Duodenal mucosa (tissue), 2 donors: ENCODE results near the gene TMEM116.
A peak's percentile ranks its signal among the peaks of the same experiment; 100 is the strongest.
"Not testable (repeated sequence)": the region's sequence is repeated elsewhere in the genome, so short reads cannot be mapped to it uniquely, and the experiment has no call there.

Source experiments
- H3K27ac ChIP-seq: one replicate; pipeline ENCODE4 v1.7.0; 2013; ENCODE audit warnings: low read depth, low read length
- H3K27me3 ChIP-seq, 2 donors: one replicate each; pipeline ENCODE4 v1.7.0; 2013; ENCODE audit warnings: low read length in 2 of 2, control low read depth in 1 of 2; ENCODE audit not compliant: insufficient read depth in 2 of 2, control insufficient read depth in 1 of 2
- H3K36me3 ChIP-seq, 2 donors: one replicate each; pipeline ENCODE4 v1.7.0; 2013; ENCODE audit warnings: low read length in 2 of 2, control low read depth in 1 of 2; ENCODE audit not compliant: insufficient read depth in 2 of 2, control insufficient read depth in 1 of 2
- H3K4me1 ChIP-seq, 2 donors: one replicate each; pipeline ENCODE4 v1.7.0; 2013; ENCODE audit warnings: low read length in 2 of 2, control low read depth in 1 of 2; ENCODE audit not compliant: insufficient read depth in 2 of 2, control insufficient read depth in 1 of 2
- H3K4me3 ChIP-seq, 2 donors: one replicate each; pipeline ENCODE4 v1.7.0; 2013; ENCODE audit warnings: low read length in 2 of 2, low read depth in 1 of 2
- H3K9ac ChIP-seq, 2 donors: one replicate each; pipeline ENCODE4 v1.7.0; 2013; ENCODE audit warnings: low read length in 2 of 2, low read depth in 1 of 2
- H3K9me3 ChIP-seq, 2 donors: one replicate each; pipeline ENCODE4 v1.7.0; 2013; ENCODE audit warnings: low read length in 2 of 2, control low read depth in 1 of 2; ENCODE audit not compliant: control insufficient read depth in 1 of 2

TMEM116 gene

GRCh38 chr12:111995782-111996480, 17.0 kb downstream of the TMEM116 start:
- no peaks in the 10 kb centered on the region for H3K27me3 ChIP-seq
- no peak overlapping the region for H3K27ac ChIP-seq
- H3K4me3 ChIP-seq: no peak overlapping the region
- H3K9me3 ChIP-seq: no peaks in the 10 kb centered on the region
- H3K4me1 ChIP-seq: peaks cover 18 to 24% of the 10 kb centered on the region in 2 donors
- no peak overlapping the region for H3K9ac ChIP-seq
- H3K36me3 ChIP-seq: no peaks in the 10 kb centered on the region

GRCh38 chr12:111994211-111995111, 18.5 kb downstream of the TMEM116 start:
- not testable (repeated sequence) for H3K27ac ChIP-seq, H3K9me3 ChIP-seq
- H3K4me3 ChIP-seq: peak overlapping the region; percentile 49 to 62

GRCh38 chr12:111993292-111994150, 19.4 kb downstream of the TMEM116 start:
- H3K27ac ChIP-seq: no peak overlapping the region
- H3K36me3 ChIP-seq: no peaks in the 10 kb centered on the region
- no peaks in the 10 kb centered on the region for H3K27me3 ChIP-seq
- H3K9me3 ChIP-seq: no peaks in the 10 kb centered on the region
- H3K4me3 ChIP-seq: peak overlapping the region in 1 of 2 donors; percentile 62
- no peak overlapping the region for H3K9ac ChIP-seq
- H3K4me1 ChIP-seq: peaks cover 23 to 24% of the 10 kb centered on the region in 2 donors

More at GRCh38 chr12:111994211-111995111, 18.5 kb downstream of the TMEM116 start:
- H3K36me3 ChIP-seq, H3K27me3 ChIP-seq: not testable (repeated sequence)
- Histone ChIP-seq H3K9ac (peak overlapping the region in 1 of 2 donors; percentile 20), H3K4me1 (peaks cover 23 to 24% of the 10 kb centered on the region in 2 donors)

- Histone ChIP-seq H3K27ac (no peak overlapping the region), H3K4me3 (no peak overlapping the region), H3K9me3 (no peaks in the 10 kb centered on the region), H3K4me1 (peaks cover 23 to 24% of the 10 kb centered on the region in 2 donors), H3K9ac (no peak overlapping the region), H3K27me3 (no peaks in the 10 kb centered on the region), H3K36me3 (no peaks in the 10 kb centered on the region)
Observed at GRCh38 chr12:111992464-111992863, 20.5 kb downstream of the TMEM116 start.

- Histone ChIP-seq H3K4me1 (peaks cover 23 to 24% of the 10 kb centered on the region in 2 donors), H3K27ac (no peak overlapping the region), H3K36me3 (no peaks in the 10 kb centered on the region), H3K9me3 (no peaks in the 10 kb centered on the region), H3K27me3 (no peaks in the 10 kb centered on the region), H3K9ac (no peak overlapping the region), H3K4me3 (no peak overlapping the region)
Observed at GRCh38 chr12:111991946-111992345, 21.0 kb downstream of the TMEM116 start.

- Histone ChIP-seq H3K9ac (no peak overlapping the region), H3K27ac (no peak overlapping the region), H3K4me1 (peaks cover 23 to 24% of the 10 kb centered on the region in 2 donors), H3K36me3 (no peaks in the 10 kb centered on the region), H3K9me3 (no peaks in the 10 kb centered on the region), H3K4me3 (no peak overlapping the region), H3K27me3 (no peaks in the 10 kb centered on the region)
Observed at GRCh38 chr12:111991535-111991934, 21.4 kb downstream of the TMEM116 start.

- H3K36me3 ChIP-seq: no peaks in the 10 kb centered on the region
- H3K9ac ChIP-seq: no peak overlapping the region
- no peaks in the 10 kb centered on the region for H3K4me1 ChIP-seq
- no peak overlapping the region for H3K27ac ChIP-seq
- H3K4me3 ChIP-seq: no peak overlapping the region
- no peaks in the 10 kb centered on the region for H3K9me3 ChIP-seq
- H3K27me3 ChIP-seq: no peaks in the 10 kb centered on the region
Observed at GRCh38 chr12:111984820-111985219, 28.1 kb downstream of the TMEM116 start.

GRCh38 chr12:111981987-111982386, 31.0 kb downstream of the TMEM116 start:
- no peak overlapping the region for H3K4me3 ChIP-seq
- H3K27ac ChIP-seq: no peak overlapping the region
- no peaks in the 10 kb centered on the region for H3K4me1 ChIP-seq

GRCh38 chr12:111980598-111980997, 32.4 kb downstream of the TMEM116 start:
- Histone ChIP-seq H3K27ac (no peak overlapping the region), H3K36me3 (no peaks in the 10 kb centered on the region), H3K4me1 (no peaks in the 10 kb centered on the region), H3K9me3 (no peaks in the 10 kb centered on the region), H3K27me3 (no peaks in the 10 kb centered on the region), H3K4me3 (no peak overlapping the region), H3K9ac (no peak overlapping the region)

More at GRCh38 chr12:111981987-111982386, 31.0 kb downstream of the TMEM116 start:
- no peaks in the 10 kb centered on the region for H3K9me3 ChIP-seq
- H3K9ac ChIP-seq: no peak overlapping the region
- H3K36me3 ChIP-seq: no peaks in the 10 kb centered on the region
- H3K27me3 ChIP-seq: no peaks in the 10 kb centered on the region
